SK-N-MC (cell line): ENCODE data around the gene ACO2.

Experiments
- EZH2 ChIP-seq: fragments of 200-600 bp; sonication (generic); IDR thresholded peaks from one replicate; pipeline ENCODE4 v1.6.1; 2017; ENCODE audit warnings: antibody characterized with exemption
- POLR2AphosphoS5 ChIP-seq: IDR thresholded peaks from 2 replicates; pipeline ENCODE4 v1.6.1; 2012; ENCODE audit warnings: mild to moderate bottlenecking, low read depth, low read length, borderline replicate concordance

DNA sequence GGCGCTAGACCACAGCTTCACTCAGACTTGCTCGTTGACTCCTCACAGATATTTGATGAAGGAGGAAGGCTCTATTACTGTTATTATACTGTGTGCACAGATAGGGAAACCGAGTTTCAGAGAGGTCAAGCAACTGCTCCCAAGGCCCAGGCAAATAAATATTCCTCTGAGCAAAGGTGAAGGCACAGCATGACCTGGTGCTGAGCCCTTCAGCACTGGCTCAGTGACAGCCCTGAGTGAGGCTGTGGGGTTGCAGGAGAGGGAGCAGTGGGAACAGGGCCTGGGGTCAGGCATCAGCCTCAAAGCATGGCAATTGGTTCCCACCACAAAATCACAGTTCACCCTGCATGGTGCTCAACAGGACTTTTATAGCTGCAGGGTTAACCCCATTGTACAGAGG lies 68.3 kb downstream of the ACO2 start:
- TF ChIP-seq EZH2 (no peak), POLR2AphosphoS5 (no peak)
